Mesenteric fat pad (tissue), 1 donor: Measurements from ENCODE around the gene PGM2. TPM values are rescaled to one million over a fixed set of nuclear protein-coding genes. Genes with fewer than 3 reads are reported as not detected.

ENCODE experiments used
- DNase-seq: peaks from one replicate; pipeline ENCODE4 v3.0.0-alpha.2; 2020; ENCODE audit warnings: low spot score
- total RNA-seq: library from RNA; stranded (reverse); fragmentation: NEBNext Ultra II Directional; extraction: Animal tissue kit (Norgen Biotek cat#: 25700); gene quantifications from one replicate; pipeline ENCODE4 v1.2.1, GENCODE V29; 2021
- donor health status: DM: yes; HTN: yes; CAD: no.

Gene PGM2
- total RNA-seq, 1 donor from 2014 or later = 20.6 TPM

DNA sequence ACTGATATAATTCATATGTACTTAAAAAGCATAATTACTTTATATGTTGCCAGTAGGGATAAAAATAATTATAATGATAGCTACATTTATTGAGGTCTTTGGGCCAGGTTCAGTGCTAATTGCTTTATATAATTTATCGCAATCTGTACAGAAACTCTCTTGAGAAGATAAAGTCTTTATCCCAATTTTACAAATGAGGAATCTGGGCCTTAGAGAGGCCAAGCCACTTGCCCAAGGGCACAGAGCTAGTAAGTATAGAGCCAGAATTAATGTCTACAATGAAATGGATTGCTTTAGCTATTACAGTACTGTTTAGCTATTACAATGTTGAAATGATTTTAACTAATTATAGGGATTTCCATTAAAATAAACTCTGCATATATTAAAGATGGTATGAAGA is 33.8 kb downstream of the PGM2 start:
- no peak for DNase-seq

- DNase-seq = no peak
Observed at GRCh38 chr4:37862961-37863360, 36.5 kb downstream of the PGM2 start.

DNA sequence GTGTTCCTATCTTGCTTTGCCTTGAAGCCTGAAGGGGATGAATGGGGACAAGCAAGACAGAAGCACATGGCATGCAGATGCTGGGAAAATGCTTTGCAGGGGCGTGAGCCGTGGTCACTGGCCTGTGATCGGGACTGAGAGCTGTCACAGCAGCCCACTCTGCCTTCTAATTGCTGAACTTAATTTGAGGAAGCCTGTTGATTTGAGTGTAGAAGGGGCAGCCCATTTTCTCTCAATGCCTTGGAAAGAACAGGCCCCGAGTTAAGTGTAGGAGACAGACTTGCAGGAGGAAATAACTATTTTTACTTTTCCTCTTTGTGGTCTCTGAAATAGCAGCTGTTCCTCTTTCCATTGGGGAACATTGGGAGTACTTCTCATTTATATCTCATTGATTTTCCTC is 38.3 kb downstream of the PGM2 start:
- no peak for DNase-seq

DNA sequence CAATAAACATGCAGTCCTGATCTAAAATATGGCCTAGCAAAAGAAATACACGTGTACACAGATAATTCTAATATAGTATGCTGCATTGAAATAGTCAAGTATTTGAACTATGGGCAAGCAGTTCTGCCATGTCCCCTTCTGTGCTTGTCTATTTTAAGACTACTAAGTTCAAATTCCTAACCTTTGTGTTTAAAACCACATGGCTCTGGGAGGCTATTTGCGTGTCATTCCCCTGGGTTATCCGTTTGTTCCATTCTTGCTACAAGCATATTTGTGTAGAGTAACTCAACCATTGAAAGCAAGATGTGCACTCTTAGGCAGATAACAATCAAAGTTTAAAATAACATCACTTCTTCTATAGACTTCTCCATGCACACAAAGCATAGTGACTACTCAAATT is 39.0 kb downstream of the PGM2 start:
- no peak for DNase-seq

DNA sequence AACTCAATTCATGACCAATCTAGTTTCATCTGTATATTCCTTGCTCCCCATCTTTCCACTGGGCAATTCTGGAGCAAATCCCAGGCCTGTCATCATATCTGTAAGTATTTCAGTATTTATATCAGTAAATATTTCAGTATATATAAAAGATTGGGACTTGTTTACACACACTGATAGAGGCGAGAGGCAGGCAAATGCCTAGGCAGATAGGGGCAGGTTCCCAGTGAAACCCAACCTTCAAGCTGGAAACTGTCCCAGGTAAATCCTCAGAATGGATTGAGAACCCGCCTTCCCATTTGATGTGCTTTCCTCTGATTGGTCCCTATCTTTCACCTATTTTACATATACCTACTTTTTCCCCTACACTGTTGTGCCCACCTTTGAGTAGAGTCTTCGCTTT is 40.6 kb downstream of the PGM2 start:
- DNase-seq = no peak

- DNase-seq = no peak
Observed at GRCh38 chr4:37868238-37868637, 41.8 kb downstream of the PGM2 start.

- no peak for DNase-seq
Observed at GRCh38 chr4:37872310-37872988, 46.0 kb downstream of the PGM2 start.

GRCh38 chr4:37873386-37873785 is 46.9 kb downstream of the PGM2 start:
- no peak for DNase-seq

GRCh38 chr4:37876156-37876555 is 49.7 kb downstream of the PGM2 start:
- DNase-seq = no peak

- DNase-seq = no peak
Observed at GRCh38 chr4:37879365-37879764, 52.9 kb downstream of the PGM2 start.

DNA sequence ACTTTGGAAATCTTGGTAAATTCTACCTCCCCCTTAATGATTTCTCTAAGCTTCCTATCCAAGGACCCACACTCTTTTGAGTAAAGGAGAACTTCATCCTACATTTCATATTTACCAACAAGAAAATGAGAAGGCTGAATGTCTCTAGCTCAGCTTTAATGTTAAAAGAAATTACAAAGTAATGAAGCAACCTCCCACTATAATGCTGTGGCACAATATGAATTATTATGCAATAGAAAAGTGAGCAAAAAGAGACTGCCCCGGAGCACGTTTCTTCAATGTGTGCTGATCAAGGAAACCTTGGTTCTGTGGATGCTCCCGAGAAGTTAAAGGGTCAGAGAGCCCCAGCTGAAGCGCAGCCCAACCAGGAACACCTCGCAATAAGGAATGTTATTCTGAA is 55.3 kb downstream of the PGM2 start:
- no peak for DNase-seq

DNA sequence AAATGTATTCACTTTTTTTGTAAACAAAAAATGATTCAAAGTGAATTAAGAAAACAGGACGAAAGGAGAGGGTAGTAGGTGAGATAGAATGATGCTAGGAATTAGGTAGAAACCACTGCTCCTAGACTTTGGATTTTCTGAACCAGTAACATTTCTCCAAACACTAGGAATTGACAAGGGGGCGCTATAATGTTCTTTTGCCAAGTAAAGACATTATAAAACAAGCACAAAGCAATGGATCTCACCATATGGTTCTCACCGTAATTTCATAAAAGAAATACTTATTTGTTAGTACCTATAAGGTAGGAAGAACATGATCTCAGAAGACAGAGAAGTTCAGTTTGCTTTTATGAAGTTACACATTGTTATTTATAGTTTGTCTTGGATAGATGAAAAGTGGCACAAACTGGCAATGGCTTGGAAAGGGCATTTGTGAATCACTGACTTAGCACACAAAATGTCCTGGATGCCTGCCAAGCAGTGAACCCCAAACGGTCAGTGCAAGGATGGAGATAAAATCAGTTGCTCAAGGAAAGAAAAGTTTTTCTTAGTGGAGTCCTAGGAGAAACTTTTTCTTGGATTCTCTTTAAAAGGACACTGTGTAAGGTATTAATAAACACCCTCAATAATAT is 56.3 kb downstream of the PGM2 start:
- no peak for DNase-seq

DNA sequence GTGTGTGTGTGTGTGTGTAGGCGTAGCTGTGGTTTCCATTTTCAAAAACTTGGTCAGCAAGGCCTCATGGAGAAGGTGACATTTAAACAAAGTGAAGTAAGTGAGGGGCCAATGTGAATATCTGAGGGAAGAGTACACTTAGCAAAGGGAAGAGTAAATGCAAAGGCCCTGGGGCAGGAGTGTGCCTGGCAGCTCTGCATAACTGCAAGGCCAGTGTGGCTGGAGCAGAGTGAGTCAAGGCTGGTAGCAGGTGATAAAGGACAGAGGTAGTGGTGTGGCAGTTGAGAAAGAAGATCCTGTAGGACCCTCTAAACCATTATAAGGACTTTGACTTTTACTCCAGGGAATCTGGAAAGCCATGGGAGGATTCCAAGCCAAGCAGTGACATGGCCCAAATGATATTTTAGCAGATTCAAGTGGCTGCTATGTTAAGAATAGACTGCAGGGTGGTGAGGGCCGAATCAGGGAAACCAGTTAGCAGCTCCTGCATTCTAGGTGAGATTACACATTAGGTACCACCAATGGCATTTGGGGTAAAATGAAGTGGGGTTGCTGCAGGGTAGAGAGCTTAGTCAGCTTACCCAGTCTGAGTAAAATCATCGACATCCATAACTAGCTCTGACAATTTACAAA is 58.5 kb downstream of the PGM2 start:
- DNase-seq = no peak

- DNase-seq = no peak
Observed at GRCh38 chr4:37885496-37885895, 59.0 kb downstream of the PGM2 start.

DNA sequence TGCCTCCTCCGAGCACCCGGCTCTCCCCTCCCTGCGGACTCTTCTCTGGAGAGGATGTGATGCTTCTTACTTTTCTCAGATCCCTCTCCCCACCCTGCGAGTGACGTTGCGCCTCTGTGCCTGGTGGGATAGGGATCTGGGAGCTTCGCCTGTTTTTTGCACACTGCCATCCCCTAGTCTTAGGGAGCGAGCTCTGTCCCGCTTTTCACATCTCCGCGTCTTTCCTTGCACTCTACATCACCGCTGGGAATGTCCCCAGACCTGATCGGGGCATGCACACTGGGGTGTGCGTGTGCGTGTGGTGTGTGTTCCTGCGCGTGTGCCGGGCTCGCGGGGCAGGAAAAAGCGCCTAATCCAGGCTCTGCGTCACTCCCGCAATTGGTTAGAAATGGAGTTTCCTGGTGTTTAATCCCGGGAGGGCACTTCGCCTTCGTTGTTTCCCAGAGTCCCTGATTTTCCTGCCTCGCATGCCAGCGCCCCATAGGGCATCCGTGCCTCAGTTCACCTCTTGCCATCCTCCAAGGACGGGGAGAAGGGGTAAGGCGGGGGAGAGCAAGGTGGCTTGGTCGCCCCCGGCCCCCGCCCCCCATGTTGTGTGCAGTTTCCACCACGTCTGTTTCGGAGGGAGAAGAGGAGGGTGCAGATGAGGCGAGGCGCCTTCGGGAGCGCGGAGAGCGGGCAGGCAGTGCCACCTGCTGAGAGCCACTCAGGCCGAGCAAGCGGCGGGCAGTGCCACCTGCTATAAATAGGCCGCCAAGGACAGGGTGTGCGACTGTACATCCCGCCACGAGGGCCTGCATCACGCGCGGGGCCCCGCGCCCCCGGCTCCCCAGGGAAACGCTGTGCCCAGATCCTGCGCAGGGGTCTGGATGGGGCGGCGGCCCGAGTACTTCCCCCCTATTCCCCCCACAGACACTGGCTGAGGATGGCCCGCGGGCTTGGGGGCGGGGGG is 63.6 kb downstream of the PGM2 start:
- DNase-seq = no peak

DNA sequence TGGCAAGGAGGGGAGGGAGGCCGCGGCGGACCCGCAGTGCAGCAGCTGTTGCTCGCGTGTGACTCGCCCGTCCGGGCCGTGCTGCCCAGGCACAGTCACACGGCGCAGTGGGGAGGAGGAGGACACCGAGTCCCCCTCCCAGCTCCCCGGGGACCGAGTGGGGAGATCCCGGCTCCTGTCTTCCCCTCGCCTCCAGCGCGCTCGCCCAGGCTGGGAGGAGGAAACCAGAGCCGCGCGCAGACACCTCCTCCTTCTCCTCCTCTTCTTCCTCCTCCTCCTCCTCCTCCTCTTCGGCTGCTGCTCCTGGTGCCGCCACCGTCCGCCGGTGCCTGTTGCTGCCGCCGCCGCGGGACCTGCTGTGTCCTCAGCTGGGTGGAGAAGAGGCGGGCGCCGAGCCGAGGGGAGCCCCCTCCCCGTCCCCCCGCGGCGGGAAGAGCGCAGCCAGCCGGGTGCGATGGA is 64.3 kb downstream of the PGM2 start, which contains the start of gene TBC1D1:
Gene TBC1D1 (plus strand): TSS at position 284 of the 459 bp plus-strand sequence. CDS start 11,012 bp downstream, outside the sequence.
- DNase-seq = peak; percentile 91

DNA sequence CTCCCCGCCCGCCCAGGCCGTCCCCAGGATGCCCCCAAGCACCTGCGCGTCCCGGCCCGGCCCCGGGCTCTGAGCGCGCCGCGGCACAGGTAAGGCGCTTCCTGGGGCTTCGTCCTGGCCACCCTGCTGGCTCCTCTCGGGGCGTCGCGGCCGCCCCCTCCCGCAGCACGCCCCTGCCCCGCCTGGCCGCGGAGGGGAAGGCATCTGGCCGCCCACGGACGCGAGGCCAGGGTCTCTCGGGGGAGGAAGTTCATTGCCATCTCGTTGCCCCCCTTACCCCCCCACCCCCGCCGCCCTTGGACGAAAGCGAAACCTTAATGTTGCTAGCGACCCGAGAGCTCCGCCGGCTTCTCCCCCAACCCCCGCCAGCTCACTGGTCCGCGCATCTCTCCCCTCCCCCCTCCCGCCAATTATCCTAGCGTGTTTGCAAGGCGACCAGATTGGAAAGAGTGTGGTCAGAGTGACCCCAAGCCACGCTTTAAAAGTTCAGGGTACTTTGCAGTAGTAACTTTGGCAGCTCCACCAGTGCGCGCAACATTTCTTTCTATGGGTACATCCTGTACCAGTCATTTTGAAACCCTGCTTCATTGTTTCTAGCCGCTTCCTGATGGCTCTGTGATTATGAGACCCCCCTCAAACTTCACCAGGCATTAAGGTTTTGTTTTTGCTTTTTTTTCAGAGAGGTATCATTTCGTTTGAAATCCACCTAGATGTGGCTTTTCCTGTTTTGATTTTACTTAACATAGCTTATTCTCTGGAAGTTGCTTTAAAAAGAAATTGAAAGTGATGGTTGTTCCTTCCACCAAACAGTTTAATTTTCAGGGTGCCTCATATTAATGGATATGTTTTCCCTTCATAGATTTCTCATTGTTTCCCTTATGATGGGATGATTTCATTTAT is 65.0 kb downstream of the PGM2 start:
- no peak for DNase-seq

- no peak for DNase-seq
Observed at GRCh38 chr4:37892641-37893040, 66.2 kb downstream of the PGM2 start.

DNA sequence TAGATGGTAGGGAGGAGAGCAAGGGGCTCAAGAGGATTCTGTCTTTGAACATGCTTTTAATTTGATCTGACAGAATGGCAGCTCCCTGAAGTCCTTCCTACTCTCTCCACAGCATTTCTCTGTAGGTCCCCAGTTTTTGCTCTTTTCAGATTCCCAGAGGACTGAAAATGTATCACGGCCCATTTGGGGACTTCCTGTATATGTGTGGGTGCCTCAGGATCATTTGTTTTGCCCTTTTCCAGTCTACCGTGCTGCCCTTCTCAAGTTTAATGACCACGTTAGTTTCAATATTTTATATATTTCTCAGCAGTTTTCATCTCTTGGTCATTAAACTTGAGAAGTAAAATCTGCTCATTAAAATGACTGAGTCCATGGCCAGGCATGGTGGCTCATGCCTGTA is 66.7 kb downstream of the PGM2 start:
- no peak for DNase-seq

DNA sequence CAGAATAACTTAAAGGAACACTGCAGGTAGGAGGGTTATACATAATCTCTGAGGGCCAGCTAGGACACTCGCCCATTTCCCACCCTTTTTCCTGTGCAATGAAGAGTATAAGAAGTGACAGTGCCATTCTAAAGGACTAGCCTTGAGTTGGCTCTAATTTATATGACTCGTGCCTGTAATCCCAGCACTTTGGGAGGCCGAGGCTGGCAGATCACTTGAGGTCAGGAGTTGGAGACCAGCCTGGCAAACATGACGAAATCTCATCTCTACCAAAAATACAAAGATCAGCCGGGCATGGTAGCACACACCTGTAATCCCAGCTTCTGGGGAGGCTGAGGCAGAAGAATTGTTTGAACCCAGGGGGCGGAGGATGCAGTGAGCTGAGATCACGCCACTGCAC is 68.8 kb downstream of the PGM2 start:
- DNase-seq = no peak
